ENCODE data around the gene TINCR. TPM values are rescaled to one million over a fixed set of nuclear protein-coding genes. Genes with fewer than 3 reads are reported as not detected.

Gene TINCR
- total and polyA plus RNA-seq, 2 of the 13 experiments (the other 11 are each of a cell fraction or from before 2014, with no cell fraction given): 0.17 to 0.33 TPM

DNA sequence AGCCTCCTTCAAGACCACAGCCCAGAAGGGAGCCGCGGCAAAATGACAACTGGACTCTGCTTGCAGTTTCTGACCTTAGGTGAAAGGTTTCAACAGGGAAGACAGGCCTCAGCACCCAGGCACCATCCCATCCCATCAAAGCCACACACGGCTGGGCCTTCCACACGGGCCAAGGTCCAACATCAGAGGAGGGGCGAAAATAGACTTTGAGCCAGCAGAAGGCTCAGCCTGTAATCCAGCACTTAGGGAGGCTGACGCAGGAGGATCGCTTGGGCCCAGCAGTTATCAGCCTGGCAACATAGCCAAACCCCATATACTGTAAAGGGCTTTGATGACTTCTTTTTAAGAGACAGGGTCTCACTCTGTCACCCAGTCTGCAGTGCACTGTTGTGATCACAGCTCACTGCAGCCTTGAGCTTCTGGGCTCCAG lies 26.8 kb upstream of the TINCR start (continued):
- TF ChIP-seq, protein P1, sequence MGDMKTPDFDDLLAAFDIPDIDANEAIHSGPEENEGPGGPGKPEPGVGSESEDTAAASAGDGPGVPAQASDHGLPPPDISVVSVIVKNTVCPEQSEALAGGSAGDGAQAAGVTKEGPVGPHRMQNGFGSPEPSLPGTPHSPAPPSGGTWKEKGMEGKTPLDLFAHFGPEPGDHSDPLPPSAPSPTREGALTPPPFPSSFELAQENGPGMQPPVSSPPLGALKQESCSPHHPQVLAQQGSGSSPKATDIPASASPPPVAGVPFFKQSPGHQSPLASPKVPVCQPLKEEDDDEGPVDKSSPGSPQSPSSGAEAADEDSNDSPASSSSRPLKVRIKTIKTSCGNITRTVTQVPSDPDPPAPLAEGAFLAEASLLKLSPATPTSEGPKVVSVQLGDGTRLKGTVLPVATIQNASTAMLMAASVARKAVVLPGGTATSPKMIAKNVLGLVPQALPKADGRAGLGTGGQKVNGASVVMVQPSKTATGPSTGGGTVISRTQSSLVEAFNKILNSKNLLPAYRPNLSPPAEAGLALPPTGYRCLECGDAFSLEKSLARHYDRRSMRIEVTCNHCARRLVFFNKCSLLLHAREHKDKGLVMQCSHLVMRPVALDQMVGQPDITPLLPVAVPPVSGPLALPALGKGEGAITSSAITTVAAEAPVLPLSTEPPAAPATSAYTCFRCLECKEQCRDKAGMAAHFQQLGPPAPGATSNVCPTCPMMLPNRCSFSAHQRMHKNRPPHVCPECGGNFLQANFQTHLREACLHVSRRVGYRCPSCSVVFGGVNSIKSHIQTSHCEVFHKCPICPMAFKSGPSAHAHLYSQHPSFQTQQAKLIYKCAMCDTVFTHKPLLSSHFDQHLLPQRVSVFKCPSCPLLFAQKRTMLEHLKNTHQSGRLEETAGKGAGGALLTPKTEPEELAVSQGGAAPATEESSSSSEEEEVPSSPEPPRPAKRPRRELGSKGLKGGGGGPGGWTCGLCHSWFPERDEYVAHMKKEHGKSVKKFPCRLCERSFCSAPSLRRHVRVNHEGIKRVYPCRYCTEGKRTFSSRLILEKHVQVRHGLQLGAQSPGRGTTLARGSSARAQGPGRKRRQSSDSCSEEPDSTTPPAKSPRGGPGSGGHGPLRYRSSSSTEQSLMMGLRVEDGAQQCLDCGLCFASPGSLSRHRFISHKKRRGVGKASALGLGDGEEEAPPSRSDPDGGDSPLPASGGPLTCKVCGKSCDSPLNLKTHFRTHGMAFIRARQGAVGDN (CRISPR knock-in tag; IDR thresholded peaks at IDR 0.05): peak; percentile 87
- 0 out of 2 replicates have a peak, but pooled peaks have one; percentile 48 for TF ChIP-seq ZNF549 (CRISPR knock-in tag; IDR thresholded peaks at IDR 0.05)
- TF ChIP-seq RORA (CRISPR knock-in tag; IDR thresholded peaks at IDR 0.05): no peak
- TF ChIP-seq ARNTL (CRISPR knock-in tag; IDR thresholded peaks at IDR 0.05): 0 out of 2 replicates have a peak, but pooled peaks have one; percentile 58
- TF ChIP-seq, protein P2, sequence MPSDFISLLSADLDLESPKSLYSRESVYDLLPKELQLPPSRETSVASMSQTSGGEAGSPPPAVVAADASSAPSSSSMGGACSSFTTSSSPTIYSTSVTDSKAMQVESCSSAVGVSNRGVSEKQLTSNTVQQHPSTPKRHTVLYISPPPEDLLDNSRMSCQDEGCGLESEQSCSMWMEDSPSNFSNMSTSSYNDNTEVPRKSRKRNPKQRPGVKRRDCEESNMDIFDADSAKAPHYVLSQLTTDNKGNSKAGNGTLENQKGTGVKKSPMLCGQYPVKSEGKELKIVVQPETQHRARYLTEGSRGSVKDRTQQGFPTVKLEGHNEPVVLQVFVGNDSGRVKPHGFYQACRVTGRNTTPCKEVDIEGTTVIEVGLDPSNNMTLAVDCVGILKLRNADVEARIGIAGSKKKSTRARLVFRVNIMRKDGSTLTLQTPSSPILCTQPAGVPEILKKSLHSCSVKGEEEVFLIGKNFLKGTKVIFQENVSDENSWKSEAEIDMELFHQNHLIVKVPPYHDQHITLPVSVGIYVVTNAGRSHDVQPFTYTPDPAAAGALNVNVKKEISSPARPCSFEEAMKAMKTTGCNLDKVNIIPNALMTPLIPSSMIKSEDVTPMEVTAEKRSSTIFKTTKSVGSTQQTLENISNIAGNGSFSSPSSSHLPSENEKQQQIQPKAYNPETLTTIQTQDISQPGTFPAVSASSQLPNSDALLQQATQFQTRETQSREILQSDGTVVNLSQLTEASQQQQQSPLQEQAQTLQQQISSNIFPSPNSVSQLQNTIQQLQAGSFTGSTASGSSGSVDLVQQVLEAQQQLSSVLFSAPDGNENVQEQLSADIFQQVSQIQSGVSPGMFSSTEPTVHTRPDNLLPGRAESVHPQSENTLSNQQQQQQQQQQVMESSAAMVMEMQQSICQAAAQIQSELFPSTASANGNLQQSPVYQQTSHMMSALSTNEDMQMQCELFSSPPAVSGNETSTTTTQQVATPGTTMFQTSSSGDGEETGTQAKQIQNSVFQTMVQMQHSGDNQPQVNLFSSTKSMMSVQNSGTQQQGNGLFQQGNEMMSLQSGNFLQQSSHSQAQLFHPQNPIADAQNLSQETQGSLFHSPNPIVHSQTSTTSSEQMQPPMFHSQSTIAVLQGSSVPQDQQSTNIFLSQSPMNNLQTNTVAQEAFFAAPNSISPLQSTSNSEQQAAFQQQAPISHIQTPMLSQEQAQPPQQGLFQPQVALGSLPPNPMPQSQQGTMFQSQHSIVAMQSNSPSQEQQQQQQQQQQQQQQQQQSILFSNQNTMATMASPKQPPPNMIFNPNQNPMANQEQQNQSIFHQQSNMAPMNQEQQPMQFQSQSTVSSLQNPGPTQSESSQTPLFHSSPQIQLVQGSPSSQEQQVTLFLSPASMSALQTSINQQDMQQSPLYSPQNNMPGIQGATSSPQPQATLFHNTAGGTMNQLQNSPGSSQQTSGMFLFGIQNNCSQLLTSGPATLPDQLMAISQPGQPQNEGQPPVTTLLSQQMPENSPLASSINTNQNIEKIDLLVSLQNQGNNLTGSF (CRISPR knock-in tag; IDR thresholded peaks at IDR 0.05): no peak
- TF ChIP-seq BHLHE40 (IDR thresholded peaks at IDR 0.05; ENCODE audit: low read length): peak; percentile 68
- no peak for TF ChIP-seq ZNF652 (CRISPR knock-in tag; IDR thresholded peaks at IDR 0.05; ENCODE audit: borderline replicate concordance, low read depth)
- TF ChIP-seq HNRNPH1 (optimal IDR thresholded peaks at IDR 0.05; ENCODE audit: low read depth, low read length): no peak
- no peak for TF ChIP-seq CBX2 (IDR thresholded peaks at IDR 0.05; ENCODE audit: low read depth, low read length)
- TF ChIP-seq CBX2 (CRISPR knock-in tag; IDR thresholded peaks at IDR 0.05; ENCODE audit: low read depth): no peak
- TF ChIP-seq ZNF451 (CRISPR knock-in tag; IDR thresholded peaks at IDR 0.05): 0 out of 2 replicates have a peak, but pooled peaks have one; percentile 50
- TF ChIP-seq, protein P3, sequence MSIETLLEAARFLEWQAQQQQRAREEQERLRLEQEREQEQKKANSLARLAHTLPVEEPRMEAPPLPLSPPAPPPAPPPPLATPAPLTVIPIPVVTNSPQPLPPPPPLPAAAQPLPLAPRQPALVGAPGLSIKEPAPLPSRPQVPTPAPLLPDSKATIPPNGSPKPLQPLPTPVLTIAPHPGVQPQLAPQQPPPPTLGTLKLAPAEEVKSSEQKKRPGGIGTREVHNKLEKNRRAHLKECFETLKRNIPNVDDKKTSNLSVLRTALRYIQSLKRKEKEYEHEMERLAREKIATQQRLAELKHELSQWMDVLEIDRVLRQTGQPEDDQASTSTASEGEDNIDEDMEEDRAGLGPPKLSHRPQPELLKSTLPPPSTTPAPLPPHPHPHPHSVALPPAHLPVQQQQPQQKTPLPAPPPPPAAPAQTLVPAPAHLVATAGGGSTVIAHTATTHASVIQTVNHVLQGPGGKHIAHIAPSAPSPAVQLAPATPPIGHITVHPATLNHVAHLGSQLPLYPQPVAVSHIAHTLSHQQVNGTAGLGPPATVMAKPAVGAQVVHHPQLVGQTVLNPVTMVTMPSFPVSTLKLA (IDR thresholded peaks at IDR 0.05): no peak
- TF ChIP-seq SOX5 (CRISPR knock-in tag; IDR thresholded peaks at IDR 0.05; ENCODE audit: borderline replicate concordance): peak; percentile 46; the same call in 1 of the 2 replicates
- TF ChIP-seq SKI (IDR thresholded peaks at IDR 0.05; ENCODE audit: partially characterized antibody): peak; percentile 60
- TF ChIP-seq NFIC (IDR thresholded peaks at IDR 0.05; ENCODE audit: low read length): no peak
- TF ChIP-seq SP140L (CRISPR knock-in tag; IDR thresholded peaks at IDR 0.05; ENCODE audit: borderline replicate concordance): no peak
- TF ChIP-seq RFXANK (CRISPR knock-in tag; IDR thresholded peaks at IDR 0.05): no peak
- TF ChIP-seq ZNF598 (CRISPR knock-in tag; IDR thresholded peaks at IDR 0.05; ENCODE audit: borderline replicate concordance): 0 out of 2 replicates have a peak, but pooled peaks have one; percentile 41
- TF ChIP-seq, protein P4, sequence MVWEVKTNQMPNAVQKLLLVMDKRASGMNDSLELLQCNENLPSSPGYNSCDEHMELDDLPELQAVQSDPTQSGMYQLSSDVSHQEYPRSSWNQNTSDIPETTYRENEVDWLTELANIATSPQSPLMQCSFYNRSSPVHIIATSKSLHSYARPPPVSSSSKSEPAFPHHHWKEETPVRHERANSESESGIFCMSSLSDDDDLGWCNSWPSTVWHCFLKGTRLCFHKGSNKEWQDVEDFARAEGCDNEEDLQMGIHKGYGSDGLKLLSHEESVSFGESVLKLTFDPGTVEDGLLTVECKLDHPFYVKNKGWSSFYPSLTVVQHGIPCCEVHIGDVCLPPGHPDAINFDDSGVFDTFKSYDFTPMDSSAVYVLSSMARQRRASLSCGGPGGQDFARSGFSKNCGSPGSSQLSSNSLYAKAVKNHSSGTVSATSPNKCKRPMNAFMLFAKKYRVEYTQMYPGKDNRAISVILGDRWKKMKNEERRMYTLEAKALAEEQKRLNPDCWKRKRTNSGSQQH (CRISPR knock-in tag; IDR thresholded peaks at IDR 0.05; ENCODE audit: low read depth): no peak
- no peak for TF ChIP-seq ZNF83 (CRISPR knock-in tag; IDR thresholded peaks at IDR 0.05; ENCODE audit: borderline replicate concordance)

Data from HepG2 (cell line).